BJ (cell line): Measurements from ENCODE around the gene PAN2. TPM values are rescaled to one million over a fixed set of nuclear protein-coding genes. Genes with fewer than 3 reads are reported as not detected.
"Not testable (repeated sequence)": the region's sequence is repeated elsewhere in the genome, so short reads cannot be mapped to it uniquely, and the experiment has no call there.

ENCODE experiments used
- CTCF ChIA-PET: fragments of 350-600 bp; formaldehyde crosslinking; extraction: SDS; loops from one replicate; lab custom pipeline; 2021; ENCODE audit warnings: antibody characterized with exemption, inconsistent platforms; lab: Yijun Ruan, JAX
- POLR2A ChIA-PET: fragments of 300-600 bp; sonication (Branson Sonifier 250); formaldehyde crosslinking; extraction: SDS; loops from one replicate; lab custom pipeline; 2021; ENCODE audit warnings: antibody characterized with exemption; lab: Charles Lee
- DNase-seq: peaks from one replicate; pipeline ENCODE4 v3.0.0-alpha.2; 2011; ENCODE audit warnings: low read depth
- H3K27me3 ChIP-seq: 2 replicates; pipeline ENCODE4 v1.6.0; 2011; ENCODE audit warnings: low read length; ENCODE audit not compliant: control insufficient read depth, insufficient read depth
- H3K36me3 ChIP-seq: 2 replicates; pipeline ENCODE4 v1.5.1; 2011; ENCODE audit warnings: low read length; ENCODE audit not compliant: control insufficient read depth, insufficient read depth
- H3K4me3 ChIP-seq: 2 replicates; pipeline ENCODE4 v1.5.1; 2011; ENCODE audit warnings: low read depth, mild to moderate bottlenecking, control low read depth, low read length
- polyA plus RNA-seq: library from polyadenylated mRNA; depleted of rRNA; stranded (reverse); fragments of >200 nt; gene quantifications from 2 replicates; pipeline ENCODE4 v1.2.3, GENCODE V29; 2011
- TF ChIP-seq, protein P1 (sequence below): IDR thresholded peaks from 2 replicates; pipeline ENCODE4 v1.5.1; 2011; ENCODE audit warnings: low read depth, mild to moderate bottlenecking, control low read depth, inconsistent platforms, low read length, moderate library complexity; ENCODE audit not compliant: insufficient read depth

Gene PAN2
- polyA plus RNA-seq, 1 experiment = 32.3 TPM

DNA sequence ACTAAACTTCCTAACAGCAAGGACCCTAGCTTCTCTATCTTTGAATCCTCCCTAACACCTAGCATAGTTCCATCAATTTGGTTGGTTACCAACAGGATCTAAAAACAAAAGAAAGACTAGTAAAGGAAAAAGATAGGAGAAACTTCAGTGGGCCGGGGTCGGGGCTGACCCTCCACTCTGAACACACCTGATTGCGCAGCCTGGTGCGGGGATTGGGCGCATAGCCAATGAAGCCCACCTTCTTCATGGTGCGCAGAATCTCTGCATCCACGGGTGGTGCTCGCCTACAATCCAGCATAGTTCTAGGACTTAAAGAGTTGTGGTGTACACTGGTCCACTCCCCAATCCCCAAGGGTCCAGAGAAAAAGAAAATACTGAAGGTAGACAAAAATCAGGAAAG, 7.7 kb downstream of the PAN2 start:
- TF ChIP-seq, protein P1, sequence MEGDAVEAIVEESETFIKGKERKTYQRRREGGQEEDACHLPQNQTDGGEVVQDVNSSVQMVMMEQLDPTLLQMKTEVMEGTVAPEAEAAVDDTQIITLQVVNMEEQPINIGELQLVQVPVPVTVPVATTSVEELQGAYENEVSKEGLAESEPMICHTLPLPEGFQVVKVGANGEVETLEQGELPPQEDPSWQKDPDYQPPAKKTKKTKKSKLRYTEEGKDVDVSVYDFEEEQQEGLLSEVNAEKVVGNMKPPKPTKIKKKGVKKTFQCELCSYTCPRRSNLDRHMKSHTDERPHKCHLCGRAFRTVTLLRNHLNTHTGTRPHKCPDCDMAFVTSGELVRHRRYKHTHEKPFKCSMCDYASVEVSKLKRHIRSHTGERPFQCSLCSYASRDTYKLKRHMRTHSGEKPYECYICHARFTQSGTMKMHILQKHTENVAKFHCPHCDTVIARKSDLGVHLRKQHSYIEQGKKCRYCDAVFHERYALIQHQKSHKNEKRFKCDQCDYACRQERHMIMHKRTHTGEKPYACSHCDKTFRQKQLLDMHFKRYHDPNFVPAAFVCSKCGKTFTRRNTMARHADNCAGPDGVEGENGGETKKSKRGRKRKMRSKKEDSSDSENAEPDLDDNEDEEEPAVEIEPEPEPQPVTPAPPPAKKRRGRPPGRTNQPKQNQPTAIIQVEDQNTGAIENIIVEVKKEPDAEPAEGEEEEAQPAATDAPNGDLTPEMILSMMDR = no peak
- POLR2A ChIA-PET = no interaction called here
- peaks cover 19% of the 10 kb centered on the region for H3K36me3 ChIP-seq
- DNase-seq = no peak
- no peak overlapping the region for H3K4me3 ChIP-seq
- CTCF ChIA-PET = interaction anchor here (1.2 kb wide), 1 partner anchor 10 kb away, joined by 3 read pairs; the partner anchor contains the start of gene CNPY2
- no peaks in the 10 kb centered on the region for H3K27me3 ChIP-seq

DNA sequence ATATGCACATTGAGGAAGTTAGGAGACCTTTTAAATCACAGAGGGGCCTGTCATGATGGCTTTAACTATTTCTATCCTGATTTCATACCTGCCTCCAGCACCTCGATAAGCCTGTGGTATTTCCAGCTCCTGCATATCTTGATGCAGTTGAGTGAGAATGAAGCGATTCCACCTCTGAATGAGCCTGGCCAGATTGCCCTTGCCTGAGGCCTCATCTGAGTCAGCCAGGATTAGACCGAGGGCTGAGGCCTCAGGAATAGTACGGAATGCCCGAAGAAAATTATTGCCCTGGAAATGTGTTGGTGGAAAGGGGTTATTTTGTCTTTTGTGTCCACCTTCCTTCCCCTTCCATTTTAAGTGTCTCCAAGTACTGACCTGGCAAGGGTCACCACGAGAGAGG, 9.6 kb downstream of the PAN2 start:
- ChIA-PET POLR2A (no interaction called here), CTCF (interaction anchor here (1.0 kb wide), 1 partner anchor 8 kb away, joined by 3 read pairs; the partner anchor contains the start of gene CNPY2)
- H3K4me3 ChIP-seq = no peak overlapping the region
- TF ChIP-seq, protein P1 = no peak
- peaks cover 19% of the 10 kb centered on the region for H3K36me3 ChIP-seq
- no peaks in the 10 kb centered on the region for H3K27me3 ChIP-seq
- DNase-seq = no peak

DNA sequence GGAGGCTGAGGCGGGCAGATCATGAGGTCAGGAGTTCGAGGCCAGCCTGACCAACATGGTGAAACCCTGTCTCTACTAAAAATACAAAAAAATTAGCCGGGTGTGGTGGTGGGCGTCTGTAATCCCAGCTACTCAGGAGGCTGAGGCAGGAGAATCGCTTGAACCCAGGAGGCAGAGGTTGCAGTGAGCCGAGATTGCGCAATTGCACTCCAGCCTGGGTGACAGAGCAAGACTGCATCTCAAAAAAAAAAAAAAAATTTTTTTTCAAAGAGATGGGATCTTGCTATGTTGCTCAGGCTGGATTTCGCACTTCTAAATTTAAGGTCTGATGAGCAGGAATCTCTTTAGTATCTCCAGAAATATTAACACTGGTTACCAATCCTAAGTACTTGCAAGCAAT, 12.2 kb downstream of the PAN2 start:
- H3K4me3 ChIP-seq, DNase-seq, CTCF ChIA-PET, H3K27me3 ChIP-seq, POLR2A ChIA-PET: not testable (repeated sequence)
- peaks cover 16% of the 10 kb centered on the region for H3K36me3 ChIP-seq

DNA sequence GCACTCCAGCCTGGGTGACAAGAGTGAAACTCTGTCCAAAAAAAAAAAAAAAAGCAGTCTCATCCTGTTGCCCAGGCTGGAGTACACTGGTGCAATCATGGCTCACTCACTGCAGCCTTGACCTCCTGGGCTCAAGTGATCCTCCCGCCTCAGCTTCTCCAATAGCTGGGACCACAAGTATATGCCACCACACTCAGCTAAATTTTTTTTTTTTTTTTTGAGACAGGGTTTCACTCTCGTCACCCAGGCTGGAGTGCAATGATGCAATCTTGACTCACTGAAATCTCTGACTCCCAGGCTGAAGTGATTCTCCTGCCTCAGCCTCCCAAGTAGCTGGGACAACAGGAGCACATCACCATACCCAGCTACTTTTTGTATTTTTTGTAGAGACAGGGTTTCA, 12.8 kb downstream of the PAN2 start:
- ChIA-PET CTCF (no interaction called here), POLR2A (no interaction called here)
- H3K27me3 ChIP-seq = no peaks in the 10 kb centered on the region
- no peak overlapping the region for H3K4me3 ChIP-seq
- peaks cover 11% of the 10 kb centered on the region for H3K36me3 ChIP-seq
- DNase-seq = no peak
- TF ChIP-seq, protein P1 = no peak

DNA sequence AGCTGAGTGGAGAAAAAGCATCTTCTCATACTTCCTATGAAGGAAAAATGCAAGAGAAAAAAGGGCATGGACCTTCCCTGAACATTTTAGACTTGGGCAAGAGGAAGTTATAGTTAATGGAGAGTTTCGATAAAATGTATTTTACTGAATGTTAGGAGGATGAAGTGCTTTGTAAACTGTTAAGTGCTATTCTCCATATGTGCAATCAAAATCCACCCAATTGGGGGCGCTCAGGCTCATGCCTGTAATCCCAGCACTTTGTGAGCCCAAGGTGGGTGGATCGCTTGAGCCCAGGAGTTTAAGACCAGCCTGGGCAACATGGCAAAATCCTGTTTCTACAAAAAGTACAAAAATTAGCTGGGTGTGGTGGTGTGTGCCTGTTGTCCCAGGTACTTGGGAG, 16.1 kb downstream of the PAN2 start:
- DNase-seq = no peak
- H3K4me3 ChIP-seq = no peak overlapping the region
- ChIA-PET POLR2A (no interaction called here), CTCF (interaction anchor here (1.6 kb wide), 1 partner anchor 16 kb away, joined by 5 read pairs; the partner anchor contains the start of gene PAN2)
- H3K36me3 ChIP-seq = peaks cover 4% of the 10 kb centered on the region; the same call in 1 of the 2 replicates
- no peaks in the 10 kb centered on the region for H3K27me3 ChIP-seq
- TF ChIP-seq, protein P1 = no peak
